ENCODE results near the gene ZNF491. TPM values are rescaled to one million over a fixed set of nuclear protein-coding genes. Genes with fewer than 3 reads are reported as not detected.
"Not testable (repeated sequence)": the region's sequence is repeated elsewhere in the genome, so short reads cannot be mapped to it uniquely, and the experiment has no call there.

ZNF491 gene
- total RNA-seq, 2 experiments from 2014 or later, result 2.0 to 6.2 TPM

DNA sequence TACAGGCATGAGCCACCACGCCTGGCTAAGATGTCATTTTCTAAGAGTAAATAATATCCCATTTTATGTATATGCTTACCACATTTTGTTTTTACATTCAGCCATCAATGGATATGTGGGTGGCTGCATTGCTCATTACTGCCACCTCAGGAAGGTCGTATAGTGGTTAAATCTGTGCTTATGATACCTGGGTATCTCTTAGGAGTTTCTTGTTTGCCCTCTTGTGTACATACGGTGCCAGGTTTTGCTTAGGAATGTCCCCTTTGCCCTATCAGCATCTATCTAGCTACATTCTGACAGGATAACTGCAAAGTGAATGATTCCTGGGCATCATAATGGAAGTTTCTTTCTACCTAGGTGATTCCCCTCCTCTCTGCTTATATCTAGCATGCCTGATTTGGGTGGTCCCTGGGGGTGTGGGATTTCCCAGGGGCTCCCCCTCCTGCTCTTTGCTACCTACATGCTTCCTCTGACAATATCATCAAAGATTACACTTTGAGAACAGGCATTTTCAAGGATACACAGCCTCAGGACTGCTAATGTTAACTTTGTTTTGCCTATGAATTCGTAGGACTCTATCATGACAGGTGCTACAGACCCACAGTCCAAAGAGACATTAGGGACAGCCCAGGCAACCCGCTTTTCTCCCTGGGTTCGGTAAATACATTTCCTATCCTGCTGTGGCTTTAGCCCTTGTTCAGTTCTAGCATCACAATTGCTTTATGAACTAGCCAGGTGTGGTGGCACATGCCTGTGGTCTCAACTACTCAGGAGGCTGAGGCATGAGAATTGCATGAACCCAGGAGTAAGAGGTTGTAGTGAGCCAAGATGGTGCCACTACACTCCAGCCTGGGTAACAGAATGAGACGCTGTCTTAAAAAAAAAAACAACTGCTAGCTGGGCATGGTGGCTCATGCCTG is 30.9 kb downstream of the ZNF491 start:
- H2AFZ ChIP-seq (ENCODE audit: low read length); intact Hi-C loops (cut with micrococcal nuclease; ENCODE audit: unreplicated experiment); CTCF ChIA-PET (ENCODE audit: unreplicated experiment); H3K9me2 ChIP-seq (ENCODE audit: insufficient read depth, low read length); H4K20me1 ChIP-seq (ENCODE audit: insufficient read depth, low read length); H3K9me3 ChIP-seq (ENCODE audit: low read length); H3K27ac ChIP-seq (ENCODE audit: low read depth, low read length, poor library complexity, severe bottlenecking); H3K4me3 ChIP-seq (ENCODE audit: low read depth, low read length, poor library complexity, severe bottlenecking); BruUV-seq (replicated peaks); H3K79me2 ChIP-seq (ENCODE audit: insufficient read depth, low read depth, low read length); H3K4me1 ChIP-seq (ENCODE audit: insufficient read depth, low read length, poor library complexity, severe bottlenecking); H3K4me2 ChIP-seq (ENCODE audit: low read length); POLR2A ChIA-PET: not testable (repeated sequence)
- DNase-seq (ENCODE audit: low spot score), result peak; percentile 34
- H3K36me3 ChIP-seq (ENCODE audit: insufficient read depth, low read length), result peaks cover 25% of the 10 kb centered on the region
- TF ChIP-seq CTCF (conservative IDR thresholded peaks at IDR 0.05; ENCODE audit: low read length), result peak; percentile 67

DNA sequence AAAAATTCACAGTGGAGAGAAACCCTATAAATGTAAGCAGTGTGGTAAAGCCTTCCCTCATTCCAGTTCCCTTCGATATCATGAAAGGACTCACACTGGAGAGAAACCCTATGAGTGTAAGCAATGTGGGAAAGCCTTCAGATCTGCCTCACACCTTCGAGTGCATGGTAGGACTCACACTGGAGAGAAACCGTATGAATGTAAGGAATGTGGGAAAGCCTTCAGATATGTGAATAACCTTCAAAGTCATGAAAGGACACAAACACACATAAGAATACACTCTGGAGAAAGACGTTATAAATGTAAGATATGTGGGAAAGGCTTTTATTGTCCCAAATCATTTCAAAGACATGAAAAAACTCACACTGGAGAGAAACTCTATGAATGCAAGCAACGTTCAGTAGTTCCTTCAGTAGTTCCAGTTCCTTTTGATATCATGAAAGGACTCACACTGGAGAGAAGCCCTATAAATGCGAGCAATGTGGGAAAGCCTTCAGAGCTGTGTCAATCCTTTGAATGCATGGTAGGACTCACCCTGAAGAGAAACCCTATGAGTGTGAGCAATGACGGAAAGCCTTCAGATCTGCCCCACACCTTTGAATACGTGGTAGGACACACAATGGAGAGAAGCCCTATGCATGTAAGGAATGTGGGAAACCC is 34.1 kb downstream of the ZNF491 start:
- Histone ChIP-seq H3K9me3 (ENCODE audit: low read length) (0 out of 2 replicates have a peak, but pooled peaks cover 4% of the 10 kb centered on the region), H3K4me2 (ENCODE audit: low read length) (no peak overlapping the region), H3K9me2 (ENCODE audit: insufficient read depth, low read length) (no peaks in the 10 kb centered on the region), H3K27ac (ENCODE audit: low read depth, low read length, poor library complexity, severe bottlenecking) (no peak overlapping the region), H3K36me3 (ENCODE audit: insufficient read depth, low read length) (peaks cover 27% of the 10 kb centered on the region), H4K20me1 (ENCODE audit: insufficient read depth, low read length) (no peaks in the 10 kb centered on the region), H3K4me1 (ENCODE audit: insufficient read depth, low read length, poor library complexity, severe bottlenecking) (no peaks in the 10 kb centered on the region), H2AFZ (ENCODE audit: low read length) (no peak overlapping the region), H3K79me2 (ENCODE audit: insufficient read depth, low read depth, low read length) (no peaks in the 10 kb centered on the region), H3K4me3 (ENCODE audit: low read depth, low read length, poor library complexity, severe bottlenecking) (no peak overlapping the region)
- intact Hi-C loops (cut with micrococcal nuclease; ENCODE audit: unreplicated experiment), result no loop called here
- ChIA-PET POLR2A (no interaction called here), CTCF (ENCODE audit: unreplicated experiment) (no interaction called here)
- TF ChIP-seq CTCF (conservative IDR thresholded peaks at IDR 0.05; ENCODE audit: low read length) (no peak), EZH2phosphoT487 (IDR thresholded peaks at IDR 0.05; ENCODE audit: borderline replicate concordance, low read depth, low read length) (no peak)
- no peak for DNase-seq (ENCODE audit: low spot score)
- no TSS peak for BruUV-seq (replicated peaks)

GRCh38 chr19:11833541-11833940 is 35.2 kb downstream of the ZNF491 start:
- no peaks in the 10 kb centered on the region for H4K20me1 ChIP-seq (ENCODE audit: insufficient read depth, low read length)
- no TSS peak for BruUV-seq (replicated peaks)
- peaks cover 27% of the 10 kb centered on the region for H3K36me3 ChIP-seq (ENCODE audit: insufficient read depth, low read length)
- no peaks in the 10 kb centered on the region for H3K4me1 ChIP-seq (ENCODE audit: insufficient read depth, low read length, poor library complexity, severe bottlenecking)
- intact Hi-C loops (cut with micrococcal nuclease; ENCODE audit: unreplicated experiment), result no loop called here
- no peak for TF ChIP-seq EZH2phosphoT487 (IDR thresholded peaks at IDR 0.05; ENCODE audit: borderline replicate concordance, low read depth, low read length)
- TF ChIP-seq CTCF (conservative IDR thresholded peaks at IDR 0.05; ENCODE audit: low read length), result no peak
- no peak overlapping the region for H3K27ac ChIP-seq (ENCODE audit: low read depth, low read length, poor library complexity, severe bottlenecking)
- no peaks in the 10 kb centered on the region for H3K79me2 ChIP-seq (ENCODE audit: insufficient read depth, low read depth, low read length)
- no peak overlapping the region for H2AFZ ChIP-seq (ENCODE audit: low read length)
- no peak for DNase-seq (ENCODE audit: low spot score)
- no peak overlapping the region for H3K4me2 ChIP-seq (ENCODE audit: low read length)
- H3K9me3 ChIP-seq (ENCODE audit: low read length), result 0 out of 2 replicates have a peak, but pooled peaks cover 4% of the 10 kb centered on the region
- no peak overlapping the region for H3K4me3 ChIP-seq (ENCODE audit: low read depth, low read length, poor library complexity, severe bottlenecking)
- H3K9me2 ChIP-seq (ENCODE audit: insufficient read depth, low read length), result no peaks in the 10 kb centered on the region
- ChIA-PET CTCF (ENCODE audit: unreplicated experiment) (no interaction called here), POLR2A (no interaction called here)

DNA sequence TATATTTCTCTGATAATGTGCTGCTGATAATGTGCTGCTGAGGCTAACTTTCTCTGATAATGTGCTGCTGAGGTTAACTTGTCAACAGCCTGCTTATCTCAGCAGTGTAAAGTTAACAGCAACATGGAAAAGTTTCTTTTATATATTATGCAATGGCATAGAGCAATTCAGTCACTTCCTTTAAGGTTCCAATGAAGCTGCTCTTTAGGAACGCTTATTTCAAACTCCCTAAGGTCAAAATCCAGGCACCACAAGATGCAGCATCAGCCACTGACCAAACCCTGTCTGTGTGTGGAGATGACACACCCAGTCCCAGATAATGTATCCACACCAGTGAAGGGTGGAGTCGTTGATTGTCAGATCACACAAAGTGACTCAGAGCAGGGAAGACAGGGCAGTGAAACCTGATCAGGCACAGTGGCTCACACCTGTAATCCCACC is 37.3 kb downstream of the ZNF491 start:
- CTCF ChIA-PET (ENCODE audit: unreplicated experiment); H3K4me2 ChIP-seq (ENCODE audit: low read length); H3K9me3 ChIP-seq (ENCODE audit: low read length); intact Hi-C loops (cut with micrococcal nuclease; ENCODE audit: unreplicated experiment); H4K20me1 ChIP-seq (ENCODE audit: insufficient read depth, low read length); H3K9me2 ChIP-seq (ENCODE audit: insufficient read depth, low read length); H3K79me2 ChIP-seq (ENCODE audit: insufficient read depth, low read depth, low read length); DNase-seq (ENCODE audit: low spot score); H3K4me1 ChIP-seq (ENCODE audit: insufficient read depth, low read length, poor library complexity, severe bottlenecking); H2AFZ ChIP-seq (ENCODE audit: low read length); BruUV-seq (replicated peaks); H3K4me3 ChIP-seq (ENCODE audit: low read depth, low read length, poor library complexity, severe bottlenecking); H3K27ac ChIP-seq (ENCODE audit: low read depth, low read length, poor library complexity, severe bottlenecking): not testable (repeated sequence)
- peaks cover 27% of the 10 kb centered on the region for H3K36me3 ChIP-seq (ENCODE audit: insufficient read depth, low read length)
- POLR2A ChIA-PET, result interaction anchor here (0.6 kb wide), 1 partner anchor 459 kb away, joined by 4 read pairs; no protein-coding TSS in a partner anchor

Measured in OCI-LY7 (cell line).